Nephron (organoid): ENCODE results near the gene DUSP21.
"Not testable (repeated sequence)": the region's sequence is repeated elsewhere in the genome, so short reads cannot be mapped to it uniquely, and the experiment has no call there.

Source experiments
- H3K27ac Mint-ChIP-seq, 3 experiments: 2 replicates each; pipeline ENCODE4 v1.8.0; 2020; ENCODE audit warnings: mixed read lengths in 3 of 3, mild to moderate bottlenecking in 2 of 3, moderate library complexity in 1 of 3
- H3K27me3 Mint-ChIP-seq: 2 replicates; pipeline ENCODE4 v1.8.0; 2021; ENCODE audit warnings: low read depth, mild to moderate bottlenecking, moderate library complexity, mixed read lengths
- H3K36me3 Mint-ChIP-seq: 2 replicates; pipeline ENCODE4 v1.8.0; 2020; ENCODE audit warnings: low read depth, mixed read lengths
- H3K4me1 Mint-ChIP-seq: 2 replicates; pipeline ENCODE4 v1.8.0; 2020; ENCODE audit warnings: mixed read lengths
- H3K4me3 Mint-ChIP-seq, 3 experiments: 2 replicates each; pipeline ENCODE4 v1.8.0; 2020; ENCODE audit warnings: mild to moderate bottlenecking in 3 of 3, mixed read lengths in 3 of 3, moderate library complexity in 2 of 3
- H3K9me3 Mint-ChIP-seq: 2 replicates; pipeline ENCODE4 v1.8.0; 2020; ENCODE audit warnings: mixed read lengths
- CTCF ChIP-seq, 3 experiments: fragments of 200-600 bp; sonication (generic); IDR thresholded peaks; one replicate each; pipeline ENCODE4 v1.5.0; 2021; ENCODE audit warnings: antibody characterized with exemption in 3 of 3; ENCODE audit not compliant: unreplicated experiment in 3 of 3

The DUSP21 gene

GRCh38 chrX:44878780-44879179 lies 35.0 kb downstream of the DUSP21 start:
- no peaks in the 10 kb centered on the region for H3K27me3 Mint-ChIP-seq
- H3K4me1 Mint-ChIP-seq = peaks cover 12% of the 10 kb centered on the region
- no peak for TF ChIP-seq CTCF (IDR thresholded peaks at IDR 0.05; ENCODE audit: unreplicated experiment in 3 of 3)
- peaks cover 17% of the 10 kb centered on the region for H3K9me3 Mint-ChIP-seq
- H3K4me3 Mint-ChIP-seq = no peak overlapping the region
- peaks cover 14% of the 10 kb centered on the region for H3K36me3 Mint-ChIP-seq
- no peak overlapping the region for H3K27ac Mint-ChIP-seq

- no peak overlapping the region for H3K27ac Mint-ChIP-seq
- H3K4me1 Mint-ChIP-seq = no peaks in the 10 kb centered on the region
These were observed 37.7 kb downstream of the DUSP21 start for GRCh38 chrX:44881549-44881948.

GRCh38 chrX:44882635-44883034 lies 38.8 kb downstream of the DUSP21 start:
- H3K27me3 Mint-ChIP-seq = no peaks in the 10 kb centered on the region
- TF ChIP-seq CTCF (IDR thresholded peaks at IDR 0.05; ENCODE audit: unreplicated experiment in 3 of 3) = no peak
- peaks cover 20% of the 10 kb centered on the region for H3K9me3 Mint-ChIP-seq
- no peak overlapping the region for H3K4me3 Mint-ChIP-seq
- no peak overlapping the region for H3K27ac Mint-ChIP-seq
- no peaks in the 10 kb centered on the region for H3K4me1 Mint-ChIP-seq
- peaks cover 22% of the 10 kb centered on the region for H3K36me3 Mint-ChIP-seq

More at GRCh38 chrX:44881549-44881948, 37.7 kb downstream of the DUSP21 start:
- H3K9me3 Mint-ChIP-seq = peaks cover 15% of the 10 kb centered on the region
- no peak overlapping the region for H3K4me3 Mint-ChIP-seq
- TF ChIP-seq CTCF (IDR thresholded peaks at IDR 0.05; ENCODE audit: unreplicated experiment in 3 of 3) = no peak
- no peaks in the 10 kb centered on the region for H3K27me3 Mint-ChIP-seq
- peaks cover 18% of the 10 kb centered on the region for H3K36me3 Mint-ChIP-seq

GRCh38 chrX:44884944-44885343 lies 41.1 kb downstream of the DUSP21 start:
- Mint-ChIP-seq H3K4me1 (no peaks in the 10 kb centered on the region), H3K4me3 (no peak overlapping the region), H3K27ac (no peak overlapping the region), H3K9me3 (peaks cover 18% of the 10 kb centered on the region), H3K36me3 (peaks cover 21% of the 10 kb centered on the region), H3K27me3 (no peaks in the 10 kb centered on the region)
- no peak for TF ChIP-seq CTCF (IDR thresholded peaks at IDR 0.05; ENCODE audit: unreplicated experiment in 3 of 3)

- peaks cover 33% of the 10 kb centered on the region for H3K9me3 Mint-ChIP-seq
- peaks cover 30% of the 10 kb centered on the region for H3K36me3 Mint-ChIP-seq
- no peak overlapping the region for H3K4me3 Mint-ChIP-seq
- TF ChIP-seq CTCF (IDR thresholded peaks at IDR 0.05; ENCODE audit: unreplicated experiment in 3 of 3) = no peak
- no peak overlapping the region for H3K27ac Mint-ChIP-seq
- H3K4me1 Mint-ChIP-seq = no peaks in the 10 kb centered on the region
- H3K27me3 Mint-ChIP-seq = no peaks in the 10 kb centered on the region
These were observed 46.0 kb downstream of the DUSP21 start for GRCh38 chrX:44889824-44890223.

- Mint-ChIP-seq H3K27me3 (no peaks in the 10 kb centered on the region), H3K9me3 (peaks cover 33% of the 10 kb centered on the region), H3K27ac (no peak overlapping the region), H3K4me1 (no peaks in the 10 kb centered on the region), H3K4me3 (no peak overlapping the region), H3K36me3 (peaks cover 30% of the 10 kb centered on the region)
- TF ChIP-seq CTCF (IDR thresholded peaks at IDR 0.05; ENCODE audit: unreplicated experiment in 3 of 3) = no peak
These were observed 46.4 kb downstream of the DUSP21 start for GRCh38 chrX:44890247-44890646.

GRCh38 chrX:44890687-44891086 lies 46.9 kb downstream of the DUSP21 start:
- not testable (repeated sequence) for H3K27ac Mint-ChIP-seq, H3K27me3 Mint-ChIP-seq, H3K4me1 Mint-ChIP-seq, H3K4me3 Mint-ChIP-seq
- Mint-ChIP-seq H3K9me3 (peaks cover 36% of the 10 kb centered on the region), H3K36me3 (peaks cover 32% of the 10 kb centered on the region)
